Testis (tissue), 3 donors: ENCODE results near the gene SMARCE1. TPM values are rescaled to one million over a fixed set of nuclear protein-coding genes. Genes with fewer than 3 reads are reported as not detected.

Source experiments
- DNase-seq: peaks from one replicate; pipeline ENCODE4 v3.0.0-alpha.2; 2019
- H3K27ac ChIP-seq, 2 donors: fragments of 200-600 bp; sonication (generic); one replicate each; pipeline ENCODE4 v1.5.1; 2019
- H3K27me3 ChIP-seq: fragments of 200-600 bp; sonication (generic); one replicate; pipeline ENCODE4 v1.5.1; 2019
- H3K36me3 ChIP-seq: fragments of 200-600 bp; sonication (generic); one replicate; pipeline ENCODE4 v1.5.1; 2017; ENCODE audit warnings: low read depth; ENCODE audit errors: missing control alignments
- H3K4me1 ChIP-seq: fragments of 200-600 bp; sonication (generic); one replicate; pipeline ENCODE4 v1.5.1; 2019
- H3K4me3 ChIP-seq, 2 donors: fragments of 200-600 bp; sonication (generic); one replicate each; pipeline ENCODE4 v1.5.1; 2017 to 2019
- H3K9me3 ChIP-seq: fragments of 200-600 bp; sonication (generic); one replicate; pipeline ENCODE4 v1.5.1; 2017
- POLR2A ChIP-seq: fragments of 450-650 bp; IDR thresholded peaks from one replicate; pipeline ENCODE4 v1.6.1; 2017; ENCODE audit warnings: antibody characterized with exemption, mild to moderate bottlenecking, moderate library complexity
- WGBS, 2 donors: methylation state at CpG; one replicate each; pipeline ENCODE4 v1.1.5; 2018; 5-methylcytosine and 5-hydroxymethylcytosine counted together
- intact Hi-C: fragments of 100-400 bp; cut with DNase I; formaldehyde crosslinking; loops from one replicate; pipeline ENCODE4 v1.15.1; 2023; ENCODE audit warnings: low total_unique reads
- polyA plus RNA-seq: library from polyadenylated mRNA; stranded (reverse); fragments of 350-450 nt; fragmentation: Illumina TruSeq; extraction: RNeasy Lipid Tissue Mini Kit (QIAGEN cat#74804); gene quantifications from one replicate; pipeline ENCODE4 v1.2.3, GENCODE V29; 2014; ENCODE audit warnings: low read depth, low replicate concordance; ENCODE audit not compliant: insufficient read depth
- total RNA-seq, 2 donors: library from RNA; depleted of rRNA; stranded (reverse); fragments of >200 nt; gene quantifications; one replicate each; pipeline ENCODE4 v1.2.3, GENCODE V29; 2016
- TF ChIP-seq, protein P1 (sequence below), 3 experiments: fragments of 450-650 bp in 2 of 3; fragments of 200-600 bp in 1 of 3; sonication (generic) in 1 of 3; IDR thresholded peaks; one replicate each; pipeline ENCODE4 v1.5.1; 2016 to 2019; ENCODE audit warnings: antibody characterized with exemption in 3 of 3, mild to moderate bottlenecking in 2 of 3, moderate library complexity in 1 of 3

Gene SMARCE1
- total and polyA plus RNA-seq, 3 donors from 2014 or later, result 80.3 to 86.4 (median 81.6) TPM

DNA sequence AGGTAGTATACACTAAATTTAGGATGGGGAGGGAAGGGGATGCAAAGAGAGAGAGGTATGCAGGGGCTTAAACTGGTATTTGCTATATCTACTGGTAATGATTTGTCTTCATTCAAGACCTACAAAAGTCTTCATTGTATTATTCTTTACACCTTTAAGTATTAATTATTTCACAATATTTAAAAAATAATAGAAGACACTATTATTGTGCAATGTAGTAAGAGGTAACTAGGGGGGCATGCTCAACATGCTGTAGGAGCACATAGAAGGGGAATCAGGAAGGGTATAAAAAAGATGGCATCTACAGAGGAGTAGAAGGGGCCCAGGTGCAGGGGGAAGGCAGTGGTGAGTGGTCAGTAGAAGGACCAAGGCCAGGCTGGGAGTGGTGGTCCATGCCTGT is 67.5 kb downstream of the SMARCE1 start:
- no peaks in the 10 kb centered on the region for H3K4me1 ChIP-seq
- intact Hi-C loops, result no loop called here
- H3K9me3 ChIP-seq, result no peaks in the 10 kb centered on the region
- H3K36me3 ChIP-seq, result no peaks in the 10 kb centered on the region
- no peak for DNase-seq
- TF ChIP-seq POLR2A, result no peak
- TF ChIP-seq, protein P1, sequence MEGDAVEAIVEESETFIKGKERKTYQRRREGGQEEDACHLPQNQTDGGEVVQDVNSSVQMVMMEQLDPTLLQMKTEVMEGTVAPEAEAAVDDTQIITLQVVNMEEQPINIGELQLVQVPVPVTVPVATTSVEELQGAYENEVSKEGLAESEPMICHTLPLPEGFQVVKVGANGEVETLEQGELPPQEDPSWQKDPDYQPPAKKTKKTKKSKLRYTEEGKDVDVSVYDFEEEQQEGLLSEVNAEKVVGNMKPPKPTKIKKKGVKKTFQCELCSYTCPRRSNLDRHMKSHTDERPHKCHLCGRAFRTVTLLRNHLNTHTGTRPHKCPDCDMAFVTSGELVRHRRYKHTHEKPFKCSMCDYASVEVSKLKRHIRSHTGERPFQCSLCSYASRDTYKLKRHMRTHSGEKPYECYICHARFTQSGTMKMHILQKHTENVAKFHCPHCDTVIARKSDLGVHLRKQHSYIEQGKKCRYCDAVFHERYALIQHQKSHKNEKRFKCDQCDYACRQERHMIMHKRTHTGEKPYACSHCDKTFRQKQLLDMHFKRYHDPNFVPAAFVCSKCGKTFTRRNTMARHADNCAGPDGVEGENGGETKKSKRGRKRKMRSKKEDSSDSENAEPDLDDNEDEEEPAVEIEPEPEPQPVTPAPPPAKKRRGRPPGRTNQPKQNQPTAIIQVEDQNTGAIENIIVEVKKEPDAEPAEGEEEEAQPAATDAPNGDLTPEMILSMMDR (IDR thresholded peaks at IDR 0.05), result no peak
- no peaks in the 10 kb centered on the region for H3K27me3 ChIP-seq
- no peak overlapping the region for H3K27ac ChIP-seq
- H3K4me3 ChIP-seq, result no peak overlapping the region

DNA sequence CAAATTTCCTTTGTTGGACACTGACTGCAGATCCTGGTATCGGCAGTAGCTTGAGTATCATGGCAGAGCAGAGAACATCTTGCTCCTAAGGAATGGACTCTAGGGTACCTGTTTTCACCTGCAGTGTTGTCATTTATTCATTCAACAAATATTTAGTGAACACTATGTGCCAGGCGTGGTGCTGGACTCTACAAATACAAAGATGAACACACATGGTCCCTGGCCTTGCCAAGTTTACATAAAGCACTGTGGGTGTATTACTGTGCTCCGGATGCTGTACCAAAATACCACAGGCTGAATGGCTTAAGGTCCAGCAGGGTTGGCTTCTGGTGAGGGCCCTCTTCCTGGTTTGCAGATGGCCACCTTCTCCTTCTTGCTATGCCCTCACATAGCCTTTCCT is 68.1 kb downstream of the SMARCE1 start:
- Histone ChIP-seq H3K27ac (no peak overlapping the region), H3K9me3 (no peaks in the 10 kb centered on the region), H3K4me3 (no peak overlapping the region), H3K36me3 (no peaks in the 10 kb centered on the region), H3K27me3 (no peaks in the 10 kb centered on the region), H3K4me1 (no peaks in the 10 kb centered on the region)
- intact Hi-C loops, result no loop called here
- TF ChIP-seq POLR2A, result no peak
- TF ChIP-seq, protein P1 (IDR thresholded peaks at IDR 0.05), result no peak
- DNase-seq, result no peak
- WGBS, 2 donors, result 95 to 100% methylated on average over 3 of the region's 3 CpGs

DNA sequence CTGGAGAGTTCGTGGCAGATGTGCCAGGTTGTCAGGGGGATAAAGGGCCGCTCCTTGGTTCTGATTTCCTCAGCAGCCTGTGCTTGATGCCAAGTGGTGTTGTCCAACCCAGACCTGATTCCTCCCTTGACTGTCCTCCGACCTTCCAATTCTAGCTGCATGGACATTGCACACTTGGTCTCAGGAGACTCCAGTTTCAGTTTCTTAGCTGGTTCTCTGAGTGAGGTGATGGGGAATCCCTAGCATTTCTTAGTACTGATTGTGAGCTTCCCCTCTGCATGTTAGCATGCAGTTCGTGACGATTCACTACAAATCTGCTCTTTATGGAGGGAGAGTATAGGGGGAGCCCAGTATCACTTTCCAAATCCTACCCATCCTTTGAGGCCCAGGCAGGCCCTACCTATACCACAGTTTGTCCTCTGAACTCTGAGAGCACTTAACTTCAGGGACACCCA is 70.0 kb downstream of the SMARCE1 start:
- 72 to 91% methylated on average over 5 of the region's 5 CpGs for WGBS, 2 donors
- no peak for DNase-seq
- Histone ChIP-seq H3K4me1 (no peaks in the 10 kb centered on the region), H3K27ac (no peak overlapping the region), H3K9me3 (no peaks in the 10 kb centered on the region), H3K27me3 (no peaks in the 10 kb centered on the region), H3K36me3 (no peaks in the 10 kb centered on the region), H3K4me3 (no peak overlapping the region)
- TF ChIP-seq POLR2A, result no peak
- TF ChIP-seq, protein P1 (IDR thresholded peaks at IDR 0.05), result no peak
- intact Hi-C loops, result no loop called here

DNA sequence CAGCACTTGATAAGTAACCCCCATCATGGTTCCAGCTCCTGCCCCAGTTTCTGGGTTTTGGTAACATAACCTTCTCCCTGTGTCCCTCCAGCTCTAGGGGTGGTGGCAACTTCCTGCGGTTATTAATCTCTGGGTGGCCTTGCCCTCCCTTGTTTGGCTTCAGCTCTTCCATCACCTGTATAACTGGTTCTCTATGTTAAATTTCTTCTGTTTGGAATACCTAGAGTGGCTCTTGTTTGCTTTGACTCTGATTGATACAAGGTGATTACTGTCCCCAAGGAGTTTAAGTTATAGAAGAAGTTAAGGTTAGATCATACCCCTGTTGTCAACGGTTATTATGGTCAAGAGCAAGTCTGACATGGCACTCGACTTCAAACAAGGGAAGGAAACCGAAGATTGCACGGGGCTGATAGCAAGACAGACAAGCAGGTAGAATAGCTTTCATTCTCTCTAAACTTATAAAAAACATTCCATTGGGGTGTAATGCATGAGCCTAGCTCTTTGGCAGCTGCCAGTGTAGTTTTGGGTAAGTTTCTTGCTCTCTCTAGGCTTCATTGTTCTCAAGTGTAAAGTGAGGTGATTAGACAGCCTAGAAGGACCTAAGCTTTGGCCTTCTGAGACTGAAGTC is 71.4 kb downstream of the SMARCE1 start:
- TF ChIP-seq, protein P1 (IDR thresholded peaks at IDR 0.05), result no peak
- no peak for TF ChIP-seq POLR2A
- intact Hi-C loops, result no loop called here
- H3K9me3 ChIP-seq, result no peaks in the 10 kb centered on the region
- DNase-seq, result no peak
- WGBS, 2 donors, result 82 to 83% methylated on average over 5 of the region's 5 CpGs
- no peak overlapping the region for H3K27ac ChIP-seq
- no peaks in the 10 kb centered on the region for H3K4me1 ChIP-seq
- no peak overlapping the region for H3K4me3 ChIP-seq
- no peaks in the 10 kb centered on the region for H3K36me3 ChIP-seq
- H3K27me3 ChIP-seq, result no peaks in the 10 kb centered on the region

Other genes with a start within 250 kb of the SMARCE1 start
- gene TOP2A, start 229.9 kb downstream of the SMARCE1 start, total RNA-seq, result 10 to 100 TPM; 65.0 to 94.9 TPM
- gene TOP2A, start 229.9 kb downstream of the SMARCE1 start, polyA plus RNA-seq, result 75.3 TPM
- gene IGFBP4, start 204.4 kb downstream of the SMARCE1 start, total RNA-seq, result 10 to 100 TPM; 67.9 to 76.7 TPM
- 317 TPM for gene IGFBP4, start 204.4 kb downstream of the SMARCE1 start, polyA plus RNA-seq
- gene TNS4, start 146.2 kb downstream of the SMARCE1 start, total RNA-seq, result under 1 TPM; 0.12 to 0.16 TPM
- 0.09 TPM for gene TNS4, start 146.2 kb downstream of the SMARCE1 start, polyA plus RNA-seq
- 1 to 10 TPM in 1 of 2 donors, under 1 TPM in 1; 0.87 to 1.3 TPM for gene CCR7, start 82.3 kb downstream of the SMARCE1 start, total RNA-seq
- 1.5 TPM for gene CCR7, start 82.3 kb downstream of the SMARCE1 start, polyA plus RNA-seq
- 1 to 10 TPM; 1.2 to 3.1 TPM for gene KRT222, start 17.4 kb upstream of the SMARCE1 start, total RNA-seq
- gene KRT222, start 17.4 kb upstream of the SMARCE1 start, polyA plus RNA-seq, result 1.0 TPM
- under 1 TPM in 1 of 2 donors, not detected in 1; 0.12 TPM for gene KRT24, start 55.9 kb upstream of the SMARCE1 start, total RNA-seq
- not detected for gene KRT24, start 55.9 kb upstream of the SMARCE1 start, polyA plus RNA-seq
- gene KRT25, start 107.5 kb upstream of the SMARCE1 start, total RNA-seq, result 1 to 10 TPM; 1.2 to 1.3 TPM
- gene KRT25, start 107.5 kb upstream of the SMARCE1 start, polyA plus RNA-seq, result 1.6 TPM
- under 1 TPM; 0.62 to 0.79 TPM for gene KRT26, start 124.4 kb upstream of the SMARCE1 start, total RNA-seq
- gene KRT26, start 124.4 kb upstream of the SMARCE1 start, polyA plus RNA-seq, result 0.30 TPM
- gene KRT27, start 134.7 kb upstream of the SMARCE1 start, total RNA-seq, result 1 to 10 TPM in 1 of 2 donors, under 1 TPM in 1; 0.87 to 1.4 TPM
- 0.58 TPM for gene KRT27, start 134.7 kb upstream of the SMARCE1 start, polyA plus RNA-seq
- under 1 TPM; 0.43 to 0.87 TPM for gene KRT28, start 152.1 kb upstream of the SMARCE1 start, total RNA-seq
- 0.37 TPM for gene KRT28, start 152.1 kb upstream of the SMARCE1 start, polyA plus RNA-seq
- 10 to 100 TPM; 22.1 to 25.8 TPM for gene KRT10, start 174.8 kb upstream of the SMARCE1 start, total RNA-seq
- 69.4 TPM for gene KRT10, start 174.8 kb upstream of the SMARCE1 start, polyA plus RNA-seq
- gene KRT12, start 219.4 kb upstream of the SMARCE1 start, total RNA-seq, result under 1 TPM; 0.63 to 0.68 TPM
- gene KRT12, start 219.4 kb upstream of the SMARCE1 start, polyA plus RNA-seq, result 0.26 TPM
- gene KRT20, start 237.4 kb upstream of the SMARCE1 start, total RNA-seq, result not detected
- gene KRT20, start 237.4 kb upstream of the SMARCE1 start, polyA plus RNA-seq, result not detected